Raji (cell line): ENCODE data around the gene BRD3.

Source experiments
- POLR2A ChIP-seq: IDR thresholded peaks from 2 replicates; pipeline ENCODE4 v1.6.1; 2011; ENCODE audit warnings: low read depth, low read length, control low read depth; ENCODE audit not compliant: insufficient read depth

The BRD3 gene

GRCh38 chr9:134050726-134051125 lies 17.1 kb downstream of the BRD3 start:
- TF ChIP-seq POLR2A, result no peak

- TF ChIP-seq POLR2A, result no peak
These were observed 17.8 kb downstream of the BRD3 start for GRCh38 chr9:134049772-134050588.

GRCh38 chr9:134049236-134049635 lies 18.6 kb downstream of the BRD3 start:
- no peak for TF ChIP-seq POLR2A

- TF ChIP-seq POLR2A, result no peak
These were observed 19.3 kb downstream of the BRD3 start for GRCh38 chr9:134048582-134048968.

- TF ChIP-seq POLR2A, result no peak
These were observed 19.8 kb downstream of the BRD3 start for GRCh38 chr9:134047868-134048581.

- no peak for TF ChIP-seq POLR2A
These were observed 20.7 kb downstream of the BRD3 start for GRCh38 chr9:134046894-134047681.

- TF ChIP-seq POLR2A, result no peak
These were observed 21.8 kb downstream of the BRD3 start for GRCh38 chr9:134045841-134046544.

GRCh38 chr9:134044944-134045343 lies 22.9 kb downstream of the BRD3 start:
- no peak for TF ChIP-seq POLR2A

- no peak for TF ChIP-seq POLR2A
These were observed 24.3 kb downstream of the BRD3 start for GRCh38 chr9:134043531-134043988.

- no peak for TF ChIP-seq POLR2A
These were observed 26.2 kb downstream of the BRD3 start for GRCh38 chr9:134041649-134041962.

GRCh38 chr9:134040781-134041648 lies 26.8 kb downstream of the BRD3 start:
- no peak for TF ChIP-seq POLR2A

GRCh38 chr9:134040176-134040565 lies 27.7 kb downstream of the BRD3 start:
- no peak for TF ChIP-seq POLR2A

- TF ChIP-seq POLR2A, result no peak
These were observed 28.2 kb downstream of the BRD3 start for GRCh38 chr9:134039386-134040175.
